Ishikawa (cell line): ENCODE results near the gene CTAGE9.

ENCODE experiments used
- EP300 ChIP-seq: IDR thresholded peaks from 2 replicates; pipeline ENCODE4 v1.6.1; 2012; ENCODE audit warnings: borderline replicate concordance
- NFIC ChIP-seq: IDR thresholded peaks from 2 replicates; pipeline ENCODE4 v1.6.1; 2012
- RAD21 ChIP-seq: IDR thresholded peaks from 2 replicates; pipeline ENCODE4 v1.6.1; 2012; ENCODE audit warnings: low read depth
- TAF1 ChIP-seq: IDR thresholded peaks from 2 replicates; pipeline ENCODE4 v1.6.1; 2012; ENCODE audit warnings: low read depth, mild to moderate bottlenecking

- TF ChIP-seq NFIC (no peak), RAD21 (no peak), EP300 (no peak), TAF1 (no peak)
Measured at GRCh38 chr6:131685266-131685780, 25.5 kb downstream of the CTAGE9 start.
